ENCODE measurements around the gene ATP1B3. TPM values are rescaled to one million over a fixed set of nuclear protein-coding genes. Genes with fewer than 3 reads are reported as not detected.

ATP1B3 gene
- total and polyA plus RNA-seq, 10 of the 15 experiments (the other 5 are each of a cell fraction or from before 2014, with no cell fraction given), result 41.4 to 200 (median 94.0) TPM

DNA sequence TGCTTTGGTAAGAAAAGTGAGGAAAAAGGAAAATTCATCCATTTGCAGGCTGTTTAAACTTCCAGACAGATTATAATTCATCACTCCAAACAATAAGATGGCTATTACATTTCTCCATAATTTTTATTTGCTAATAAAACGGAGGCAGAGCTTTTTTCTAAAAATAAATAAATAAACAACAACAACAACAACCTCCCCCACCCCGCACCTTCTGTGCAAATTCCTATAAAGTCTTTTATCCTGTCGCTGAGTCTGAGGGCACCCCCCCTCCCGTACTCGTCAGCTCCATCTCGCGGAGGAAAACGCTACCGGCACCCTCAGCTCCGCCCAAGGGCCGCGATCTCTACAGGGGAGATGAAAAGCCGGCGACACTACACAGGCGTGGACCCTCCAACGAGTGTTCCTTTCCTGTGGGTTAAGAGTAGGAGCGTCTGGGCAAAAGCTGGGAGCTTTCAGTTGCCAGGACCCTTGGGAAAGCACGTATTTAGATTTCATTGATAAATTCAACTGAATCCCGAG is 1.0 kb upstream of the ATP1B3 start (continued):
- TF ChIP-seq BMI1 (IDR thresholded peaks at IDR 0.05; ENCODE audit: borderline replicate concordance), result no peak
- TF ChIP-seq SMAD1 (IDR thresholded peaks at IDR 0.05; ENCODE audit: low read depth, partially characterized antibody), result no peak
- TF ChIP-seq EGR1 (IDR thresholded peaks at IDR 0.05; ENCODE audit: borderline replicate concordance in 1 of 2, low read depth in 2 of 2, low read length in 2 of 2), result no peak
- no peak for TF ChIP-seq SPI1 (IDR thresholded peaks at IDR 0.05; ENCODE audit: borderline replicate concordance, insufficient read depth, low read depth, low read length)
- TF ChIP-seq CREB1 (IDR thresholded peaks at IDR 0.05; ENCODE audit: low read depth), result no peak
- TF ChIP-seq SMARCA5 (IDR thresholded peaks at IDR 0.05), result peak; percentile 88; the same call in 1 of the 2 replicates
- no peak for TF ChIP-seq NR2C1 (IDR thresholded peaks at IDR 0.05)
- TF ChIP-seq, protein P1, sequence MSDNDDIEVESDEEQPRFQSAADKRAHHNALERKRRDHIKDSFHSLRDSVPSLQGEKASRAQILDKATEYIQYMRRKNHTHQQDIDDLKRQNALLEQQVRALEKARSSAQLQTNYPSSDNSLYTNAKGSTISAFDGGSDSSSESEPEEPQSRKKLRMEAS (IDR thresholded peaks at IDR 0.05; ENCODE audit: low read depth, low read length), result no peak
- TF ChIP-seq ZSCAN29 (IDR thresholded peaks at IDR 0.05), result no peak
- TF ChIP-seq BCL11A (IDR thresholded peaks at IDR 0.05; ENCODE audit: low read depth, low read length), result no peak
- no peak for TF ChIP-seq GATAD2B (conservative IDR thresholded peaks at IDR 0.05; ENCODE audit: low read depth)
- no peak; the same call in 1 of the 2 replicates for TF ChIP-seq POLR2AphosphoS5 (IDR thresholded peaks at IDR 0.05; ENCODE audit: low read length)
- TF ChIP-seq EP300 (IDR thresholded peaks at IDR 0.05; ENCODE audit: borderline replicate concordance in 1 of 2, control insufficient read depth in 1 of 2, low read depth in 2 of 2, low read length in 2 of 2), result no peak
- no peak for TF ChIP-seq SIN3A (IDR thresholded peaks at IDR 0.05; ENCODE audit: low read depth, low read length)

Data from GM12878 (cell line).